H1 (cell line): Measurements from ENCODE around the gene CNNM3. TPM values are rescaled to one million over a fixed set of nuclear protein-coding genes. Genes with fewer than 3 reads are reported as not detected.

Source experiments
- CTCF ChIA-PET: fragments of 300-600 bp; sonication (Branson Sonifier 250); formaldehyde crosslinking; loops from one replicate; lab custom pipeline; 2021; ENCODE audit not compliant: partially characterized antibody; lab: Charles Lee
- POLR2A ChIA-PET: fragments of 300-600 bp; sonication (Branson Sonifier 250); formaldehyde crosslinking; loops from one replicate; lab custom pipeline; 2021; ENCODE audit warnings: inconsistent platforms; ENCODE audit not compliant: partially characterized antibody; lab: Charles Lee
- DNase-seq, 2 experiments: peaks; one replicate each; pipeline versions ENCODE4 v3.0.0 to v3.0.0-alpha.2; 2010 to 2022; ENCODE audit warnings: low spot score in 2 of 2, low read depth in 1 of 2, mixed read lengths in 1 of 2
- FAIRE-seq: peaks from 2 replicates; lab custom pipeline; 2011; peaks lifted over from hg19 to GRCh38; lab: Jason Lieb, UNC
- H2AFZ ChIP-seq: 2 replicates; pipeline ENCODE4 v1.8.1; 2012; ENCODE audit warnings: low read length, inconsistent platforms
- H2AK5ac ChIP-seq: 2 replicates; pipeline ENCODE4 v1.6.1; 2013; ENCODE audit warnings: low read depth, low read length
- H2BK120ac ChIP-seq: replicated peaks from 2 replicates; pipeline ENCODE3; 2013; ENCODE audit warnings: low read depth, low read length, inconsistent platforms
- H2BK12ac ChIP-seq: 2 replicates; pipeline ENCODE4 v1.6.1; 2013; ENCODE audit warnings: low read depth, low read length
- H2BK15ac ChIP-seq: 2 replicates; pipeline ENCODE4 v1.6.1; 2013; ENCODE audit warnings: low read length
- H2BK20ac ChIP-seq: 2 replicates; pipeline ENCODE4 v1.6.1; 2013; ENCODE audit warnings: low read length
- H2BK5ac ChIP-seq: 2 replicates; pipeline ENCODE4 v1.6.1; 2013; ENCODE audit warnings: low read depth, low read length
- H3K14ac ChIP-seq: 2 replicates; pipeline ENCODE4 v1.6.1; 2013; ENCODE audit warnings: inconsistent platforms; ENCODE audit not compliant: insufficient read length
- H3K18ac ChIP-seq: 2 replicates; pipeline ENCODE4 v1.6.1; 2013; ENCODE audit warnings: low read length; ENCODE audit errors: extremely low read depth
- H3K23ac ChIP-seq: 2 replicates; pipeline ENCODE4 v1.6.1; 2013; ENCODE audit warnings: inconsistent platforms; ENCODE audit not compliant: insufficient read length
- H3K23me2 ChIP-seq: 2 replicates; pipeline ENCODE4 v1.6.1; 2013; ENCODE audit warnings: low read depth, low read length
- H3K27ac ChIP-seq: 2 replicates; pipeline ENCODE4 v1.6.1; 2011; ENCODE audit warnings: low read depth, low read length, inconsistent platforms
- H3K27me3 ChIP-seq, 4 experiments: replicated peaks in 1 of 4; 1 replicate in 1 of 4; 2 replicates in 3 of 4; pipeline versions ENCODE4 v1.6.1 to v1.8.1; 2011 to 2013; ENCODE audit warnings: low read length in 3 of 4, mild to moderate bottlenecking in 3 of 4, inconsistent platforms in 2 of 4, mixed read lengths in 2 of 4, moderate library complexity in 1 of 4; ENCODE audit not compliant: control insufficient read depth in 3 of 4, insufficient read depth in 3 of 4; ENCODE audit errors: extremely low read depth in 1 of 4
- H3K36me3 ChIP-seq, 4 experiments: 2 replicates each; pipeline versions ENCODE4 v1.6.1 to v1.8.1; 2011 to 2013; ENCODE audit warnings: mild to moderate bottlenecking in 4 of 4, low read length in 3 of 4, moderate library complexity in 2 of 4, control low read depth in 1 of 4, inconsistent platforms in 1 of 4; ENCODE audit not compliant: insufficient read depth in 4 of 4, control insufficient read depth in 2 of 4
- H3K4ac ChIP-seq: replicated peaks from 2 replicates; pipeline ENCODE3; 2013; ENCODE audit warnings: low read length, low read depth, mixed read lengths, inconsistent platforms; ENCODE audit not compliant: insufficient read length
- H3K4me1 ChIP-seq, 4 experiments: replicated peaks in 1 of 4; 1 replicate in 1 of 4; 2 replicates in 3 of 4; pipeline versions ENCODE4 v1.6.1 to v1.8.1; 2011 to 2013; ENCODE audit warnings: low read length in 3 of 4, inconsistent platforms in 2 of 4, mixed read lengths in 1 of 4; ENCODE audit not compliant: insufficient read depth in 4 of 4, control insufficient read depth in 3 of 4
- H3K4me2 ChIP-seq, 2 experiments: 2 replicates each; pipeline versions ENCODE4 v1.6.1 to v1.8.1; 2011 to 2013; ENCODE audit warnings: low read depth in 2 of 2, low read length in 2 of 2, control low read depth in 1 of 2, inconsistent platforms in 1 of 2, mild to moderate bottlenecking in 1 of 2; ENCODE audit not compliant: insufficient read depth in 1 of 2
- H3K4me3 ChIP-seq, 4 experiments: fragments of 200-600, 300-600 bp in 1 of 4; sonication (generic), shearing (Covaris generic), sonication (Bioruptor Twin) in 1 of 4; 2 replicates each; pipeline versions ENCODE4 v1.5.1 to v1.8.1; 2011 to 2016; ENCODE audit warnings: low read length in 4 of 4, low read depth in 3 of 4, control low read depth in 2 of 4, inconsistent platforms in 2 of 4, mild to moderate bottlenecking in 2 of 4, mixed read lengths in 1 of 4, moderate library complexity in 1 of 4; ENCODE audit not compliant: insufficient read depth in 2 of 4; ENCODE audit errors: extremely low read depth in 1 of 4
- H3K56ac ChIP-seq: replicated peaks from 2 replicates; pipeline ENCODE3; 2013; ENCODE audit warnings: low read depth, mild to moderate bottlenecking, mixed read lengths, low read length, inconsistent platforms; ENCODE audit not compliant: insufficient read length
- H3K79me1 ChIP-seq: 2 replicates; pipeline ENCODE4 v1.6.1; 2013; ENCODE audit warnings: low read depth, low read length, control low read depth
- H3K79me2 ChIP-seq, 2 experiments: 2 replicates each; pipeline versions ENCODE4 v1.6.1 to v1.8.1; 2012 to 2013; ENCODE audit warnings: low read length in 2 of 2, mild to moderate bottlenecking in 2 of 2, inconsistent platforms in 1 of 2; ENCODE audit not compliant: insufficient read depth in 2 of 2, control insufficient read depth in 1 of 2
- H3K9ac ChIP-seq, 4 experiments: replicated peaks in 1 of 4; 1 replicate in 1 of 4; 2 replicates in 3 of 4; pipeline versions ENCODE4 v1.6.1 to v1.8.1; 2011 to 2013; ENCODE audit warnings: low read depth in 3 of 4, low read length in 3 of 4, control low read depth in 2 of 4, mild to moderate bottlenecking in 2 of 4, moderate library complexity in 2 of 4, inconsistent platforms in 1 of 4; ENCODE audit errors: extremely low read depth in 1 of 4
- H3K9me3 ChIP-seq, 2 experiments: 2 replicates each; pipeline versions ENCODE4 v1.6.1 to v1.8.1; 2012 to 2013; ENCODE audit warnings: mild to moderate bottlenecking in 2 of 2, moderate library complexity in 2 of 2, control low read depth in 1 of 2, inconsistent platforms in 1 of 2, low read depth in 1 of 2, low read length in 1 of 2, mixed read lengths in 1 of 2; ENCODE audit not compliant: insufficient read depth in 2 of 2
- H4K20me1 ChIP-seq, 2 experiments: replicated peaks in 1 of 2; 2 replicates each; pipeline versions ENCODE3 to v1.8.1; 2011 to 2013; ENCODE audit warnings: inconsistent platforms in 2 of 2, low read length in 2 of 2, mild to moderate bottlenecking in 1 of 2; ENCODE audit not compliant: insufficient read depth in 2 of 2, control insufficient read depth in 1 of 2
- H4K5ac ChIP-seq: 2 replicates; pipeline ENCODE4 v1.6.1; 2013; ENCODE audit warnings: low read length, low read depth, mixed read lengths, inconsistent platforms; ENCODE audit not compliant: insufficient read length
- H4K8ac ChIP-seq: 2 replicates; pipeline ENCODE4 v1.8.0; 2013; ENCODE audit warnings: mild to moderate bottlenecking, moderate library complexity, low read length, inconsistent platforms; ENCODE audit not compliant: insufficient read depth; ENCODE audit errors: extremely low read depth
- H4K91ac ChIP-seq: replicated peaks from 2 replicates; pipeline ENCODE3; 2013; ENCODE audit warnings: low read length, mixed read lengths, inconsistent platforms; ENCODE audit not compliant: insufficient read length
- POLR2A ChIP-seq, 2 experiments: IDR thresholded peaks; 1 replicate in 1 of 2; 2 replicates in 1 of 2; pipeline ENCODE4 v1.6.1; 2011; ENCODE audit warnings: low read depth in 2 of 2, low read length in 2 of 2, mild to moderate bottlenecking in 2 of 2; ENCODE audit errors: control extremely low read depth in 1 of 2
- POLR2AphosphoS5 ChIP-seq: IDR thresholded peaks from 2 replicates; pipeline ENCODE4 v1.6.1; 2011; ENCODE audit warnings: low read depth, low read length
- SAP30 ChIP-seq: fragments of 300-600 bp; sonication (generic); IDR thresholded peaks from 2 replicates; pipeline ENCODE4 v1.7.1; 2012; ENCODE audit warnings: low read length, moderate library complexity, mild to moderate bottlenecking, inconsistent platforms; ENCODE audit not compliant: insufficient read depth, insufficient replicate concordance
- WGBS, 2 experiments: shearing (Covaris generic) in 1 of 2; methylation state at CpG; one replicate each; pipeline versions ENCODE4 v1.1.6 to v1.1.7; 2013 to 2015; ENCODE audit warnings: low lambda C conversion rate in 2 of 2, mixed read lengths in 2 of 2, inconsistent platforms in 1 of 2, low coverage in 1 of 2, missing lambda C conversion rate in 1 of 2; ENCODE audit not compliant: insufficient replicate concordance in 2 of 2, insufficient coverage in 1 of 2, insufficient read length in 1 of 2; ENCODE audit errors: extremely low coverage in 1 of 2, missing lambda C conversion rate in 1 of 2; 5-methylcytosine and 5-hydroxymethylcytosine counted together
- polyA plus RNA-seq, 7 experiments: library from polyadenylated mRNA; depleted of rRNA in 3 of 7; stranded (reverse) in 5 of 7; unstranded in 2 of 7; fragments of >200 nt in 5 of 7; fragments of 200-250 nt in 2 of 7; gene quantifications; 1 replicate in 5 of 7; 2 replicates in 1 of 7; 4 replicates in 1 of 7; pipeline versions ENCODE4 v1.2.1 to v1.2.3, GENCODE V29; 2011 to 2013; ENCODE audit warnings: missing spikeins in 2 of 7, mixed read lengths in 2 of 7
- total RNA-seq: library from RNA; stranded (reverse); fragmentation: NEBNext Ultra II Directional; extraction: Animal tissue kit (Norgen Biotek cat#: 25700); gene quantifications from 2 replicates; pipeline ENCODE4 v1.2.1, GENCODE V29; 2021

Gene CNNM3
- total and polyA plus RNA-seq, 2 of the 8 experiments (the other 6 are each of a cell fraction or from before 2014, with no cell fraction given): 29.1 to 29.2 TPM

DNA sequence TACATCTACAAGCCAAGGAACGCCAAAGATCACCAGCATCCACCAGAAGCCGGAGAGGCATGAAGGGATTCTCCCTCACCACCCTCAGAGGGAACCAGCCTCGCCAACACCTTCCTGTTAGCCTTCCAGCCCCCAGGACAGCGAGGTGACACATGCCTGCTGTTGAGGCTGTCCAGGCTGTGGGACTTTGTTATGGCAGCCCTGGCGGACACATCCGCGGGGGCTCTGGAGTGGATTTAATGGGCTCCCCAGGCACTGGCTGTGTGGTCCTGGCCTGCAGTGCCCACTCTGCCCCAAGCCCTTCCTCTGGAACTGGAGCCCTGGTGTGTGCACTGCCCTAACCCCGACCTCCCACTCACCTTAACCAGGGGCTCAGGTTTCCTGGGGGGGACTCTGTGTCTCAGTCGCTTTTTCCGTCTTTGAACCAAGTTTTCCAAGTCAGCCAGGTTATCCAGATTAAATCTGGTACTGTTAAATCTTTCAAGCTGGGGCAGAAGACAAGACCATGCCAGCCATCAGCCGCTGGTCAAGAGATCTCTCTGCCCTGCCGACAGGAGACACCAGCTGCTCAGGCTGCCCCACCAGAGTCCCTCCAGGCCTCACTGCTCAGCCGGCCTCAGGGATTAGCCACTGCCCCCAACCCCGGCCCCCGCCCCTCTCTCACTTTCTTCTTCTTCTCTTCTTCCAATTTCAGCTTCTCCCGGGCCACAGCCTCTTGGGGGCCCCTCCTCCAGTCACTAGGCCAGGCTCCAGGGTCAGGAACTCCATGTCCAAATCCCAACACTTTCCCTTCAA lies 25.8 kb downstream of the CNNM3 start:
- H3K9me3 ChIP-seq: no peaks in the 10 kb centered on the region
- peaks cover 0 to 10% (median 0%) of the 10 kb centered on the region in 4 experiments; a peak in 3 of 8 replicates for H3K36me3 ChIP-seq
- no peak overlapping the region for H3K4me3 ChIP-seq
- no peak overlapping the region for H4K91ac ChIP-seq
- WGBS, 2 experiments: 93% methylated on average over 11 of the region's 16 CpGs; no CpG with 5 or more reads in 1 of the 2 experiments
- H3K56ac ChIP-seq: no peak overlapping the region
- peaks cover 4% of the 10 kb centered on the region; the same call in 1 of the 2 replicates for H3K79me1 ChIP-seq
- no peaks in the 10 kb centered on the region for H3K79me2 ChIP-seq
- H3K23ac ChIP-seq: no peak overlapping the region
- peaks cover 3 to 5% of the 10 kb centered on the region in 2 experiments for H4K20me1 ChIP-seq
- H3K14ac ChIP-seq: no peak overlapping the region
- no peak overlapping the region for H3K27ac ChIP-seq
- no peak for DNase-seq
- H3K4ac ChIP-seq: no peak overlapping the region
- no peaks in the 10 kb centered on the region for H3K23me2 ChIP-seq
- FAIRE-seq: no peak
- H2BK5ac ChIP-seq: no peak overlapping the region
- peaks cover 0 to 3% (median 0%) of the 10 kb centered on the region in 4 experiments; a peak in 1 of 7 replicates for H3K4me1 ChIP-seq
- TF ChIP-seq POLR2AphosphoS5 (peak; percentile 33; the same call in 1 of the 2 replicates), POLR2A (IDR thresholded peaks at IDR 0.05; ENCODE audit: control extremely low read depth in 1 of 2, low read depth in 2 of 2, low read length in 2 of 2) (peak; percentile 14 to 50; a peak in 2 of 3 replicates), SAP30 (no peak)
- H2BK120ac ChIP-seq: no peak overlapping the region
- no peak overlapping the region for H4K8ac ChIP-seq
- CTCF ChIA-PET: interaction anchor here (0.7 to 2.3 kb wide), 11 partner anchors 9 to 336 kb away, joined by 3 to 10 read pairs (median 3); partner anchors contain the start of gene ANKRD39
- H2BK12ac ChIP-seq: no peak overlapping the region
- no peak overlapping the region for H2BK20ac ChIP-seq
- H3K4me2 ChIP-seq: no peak overlapping the region
- H2AFZ ChIP-seq: no peak overlapping the region
- 0 out of 7 replicates have a peak overlapping the region, but pooled peaks of 1 of the 4 experiments have one; percentile 32 for H3K9ac ChIP-seq
- H2BK15ac ChIP-seq: no peak overlapping the region
- no peaks in the 10 kb centered on the region for H3K27me3 ChIP-seq
- no peak overlapping the region for H4K5ac ChIP-seq
- POLR2A ChIA-PET: interaction anchor here (0.8 to 6.9 kb wide), 8 partner anchors 9 to 259 kb away, joined by 3 to 39 read pairs (median 4); partner anchors contain the start of gene ANKRD39
- no peak overlapping the region for H3K18ac ChIP-seq
- H2AK5ac ChIP-seq: no peak overlapping the region
